GM21619 (cell line): ENCODE data around the gene TSPAN18.
A peak's percentile ranks its signal among the peaks of the same experiment; 100 is the strongest.

ENCODE experiments used
- ATAC-seq: cut with Tn5 transposase; IDR thresholded peaks from one replicate; pipeline ENCODE4 v1.9.1; 2021; ENCODE audit not compliant: unreplicated experiment

The TSPAN18 gene

GRCh38 chr11:44709966-44710365 is 16.8 kb upstream of the TSPAN18 start:
- ATAC-seq: no peak

- ATAC-seq: no peak
Observed at GRCh38 chr11:44711113-44711786, 15.5 kb upstream of the TSPAN18 start.

GRCh38 chr11:44711787-44712608 is 14.8 kb upstream of the TSPAN18 start:
- ATAC-seq: no peak

DNA sequence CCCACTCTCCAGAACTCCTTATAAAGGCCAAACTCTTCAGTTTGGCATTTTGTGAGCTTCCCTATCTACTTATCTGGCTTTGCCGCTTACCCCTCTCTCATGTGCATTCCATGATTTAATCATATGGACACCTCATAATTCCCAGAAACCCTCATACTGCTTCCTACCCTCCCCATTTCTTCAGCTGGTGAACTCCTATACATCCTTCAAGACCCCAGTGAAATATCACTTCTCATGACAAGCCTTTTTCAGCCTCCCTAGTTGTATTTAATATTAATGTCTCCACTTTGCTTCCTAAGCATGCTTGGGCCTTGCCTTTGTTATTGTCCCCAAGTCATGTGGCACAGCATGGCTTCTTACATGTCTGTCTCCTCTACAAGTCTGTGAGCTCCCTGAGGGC is 13.7 kb upstream of the TSPAN18 start:
- ATAC-seq: no peak

DNA sequence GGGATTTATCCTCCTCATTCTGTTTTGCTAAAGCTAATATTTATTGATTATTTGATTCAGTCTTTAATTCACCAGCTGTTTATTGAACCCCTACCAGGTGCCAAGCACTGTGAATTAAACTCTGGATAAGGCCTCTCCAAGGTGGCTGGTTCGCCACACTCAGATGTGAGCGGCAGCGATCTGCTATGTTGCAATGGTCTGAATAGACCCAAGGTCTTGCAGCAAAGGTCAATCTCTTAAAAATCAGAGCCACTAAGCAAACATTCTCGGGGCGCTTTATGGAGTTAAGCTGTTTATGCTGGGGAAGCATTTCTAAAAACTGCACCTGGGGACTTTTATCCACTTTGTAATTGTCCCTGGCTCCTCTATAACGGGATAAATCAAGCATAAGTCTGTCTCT is 10.5 kb upstream of the TSPAN18 start:
- ATAC-seq: no peak

GRCh38 chr11:44718057-44718456 is 8.7 kb upstream of the TSPAN18 start:
- ATAC-seq: no peak

DNA sequence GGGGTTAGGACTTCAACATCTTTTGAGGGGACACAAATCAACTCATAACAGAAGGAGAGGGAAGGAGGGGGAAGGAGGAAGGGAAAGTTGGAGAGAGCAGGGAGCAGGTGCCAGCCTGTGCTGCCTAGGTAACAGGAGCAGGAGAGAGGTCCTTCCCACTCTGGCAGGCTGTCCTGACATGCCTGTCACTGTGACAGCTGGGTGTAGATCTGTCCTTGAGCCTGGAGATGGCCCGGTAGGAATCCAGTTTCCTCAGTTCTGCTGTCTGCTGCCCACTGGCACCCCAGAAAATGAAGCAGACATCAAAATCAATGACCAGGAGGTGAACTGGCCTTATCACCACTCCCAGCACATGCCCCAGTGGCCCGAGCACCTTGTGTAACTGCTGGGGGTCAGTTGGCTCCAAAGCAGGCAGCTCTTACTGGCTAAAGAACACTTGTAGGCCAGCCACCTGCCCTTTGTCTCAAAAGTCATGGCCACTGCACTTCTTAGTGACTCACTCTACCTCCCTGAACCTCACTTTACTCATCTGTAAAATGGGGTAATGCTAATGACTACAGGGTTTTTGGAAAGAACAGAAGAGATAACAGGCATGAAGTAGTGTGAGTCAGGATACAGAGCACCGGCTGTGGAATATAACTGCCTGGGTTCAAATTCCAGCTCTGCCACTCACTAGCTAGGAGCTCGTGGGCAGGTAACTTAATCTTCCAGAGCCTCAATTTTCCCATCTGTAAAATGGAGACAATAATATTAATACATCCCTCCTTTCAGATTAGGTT is 8.0 kb upstream of the TSPAN18 start:
- no peak for ATAC-seq

DNA sequence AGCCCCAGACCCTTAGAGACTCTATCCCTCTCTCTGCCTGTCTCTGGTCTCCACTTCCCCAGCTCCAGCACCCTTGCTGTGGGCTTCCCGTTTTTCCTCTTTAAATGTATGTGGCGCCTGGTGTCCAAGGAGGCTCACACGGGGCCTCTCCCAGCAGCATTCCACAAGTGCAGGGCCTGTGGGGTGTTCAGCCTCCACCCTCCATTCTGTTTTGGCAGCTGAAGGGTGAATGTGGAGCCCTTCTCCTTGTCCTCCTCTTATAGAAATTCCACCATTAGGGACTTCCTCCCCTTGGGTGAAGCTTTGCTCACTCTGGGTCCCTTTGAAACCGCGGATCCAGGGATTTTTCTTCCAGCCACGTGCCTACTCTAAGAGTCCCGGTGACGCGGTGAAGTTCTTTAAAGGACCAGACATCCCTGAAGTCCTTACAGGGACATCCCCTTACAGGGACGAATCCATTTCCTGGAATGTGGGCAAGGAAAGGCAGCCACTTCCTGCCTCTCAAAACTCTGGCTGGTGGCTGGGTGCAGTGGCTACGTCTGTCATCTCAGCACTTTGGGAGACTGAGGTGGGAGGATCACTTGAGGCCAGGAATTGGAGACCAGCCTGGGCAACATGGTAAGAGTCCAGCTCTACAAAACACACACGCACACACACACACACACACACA is 1.6 kb upstream of the TSPAN18 start:
- ATAC-seq: no peak

GRCh38 chr11:44725757-44726282 is 942 bp upstream of the TSPAN18 start:
- peak; percentile 5 for ATAC-seq

GRCh38 chr11:44727114-44727372 is 281 bp downstream of the TSPAN18 start:
- ATAC-seq: no peak

DNA sequence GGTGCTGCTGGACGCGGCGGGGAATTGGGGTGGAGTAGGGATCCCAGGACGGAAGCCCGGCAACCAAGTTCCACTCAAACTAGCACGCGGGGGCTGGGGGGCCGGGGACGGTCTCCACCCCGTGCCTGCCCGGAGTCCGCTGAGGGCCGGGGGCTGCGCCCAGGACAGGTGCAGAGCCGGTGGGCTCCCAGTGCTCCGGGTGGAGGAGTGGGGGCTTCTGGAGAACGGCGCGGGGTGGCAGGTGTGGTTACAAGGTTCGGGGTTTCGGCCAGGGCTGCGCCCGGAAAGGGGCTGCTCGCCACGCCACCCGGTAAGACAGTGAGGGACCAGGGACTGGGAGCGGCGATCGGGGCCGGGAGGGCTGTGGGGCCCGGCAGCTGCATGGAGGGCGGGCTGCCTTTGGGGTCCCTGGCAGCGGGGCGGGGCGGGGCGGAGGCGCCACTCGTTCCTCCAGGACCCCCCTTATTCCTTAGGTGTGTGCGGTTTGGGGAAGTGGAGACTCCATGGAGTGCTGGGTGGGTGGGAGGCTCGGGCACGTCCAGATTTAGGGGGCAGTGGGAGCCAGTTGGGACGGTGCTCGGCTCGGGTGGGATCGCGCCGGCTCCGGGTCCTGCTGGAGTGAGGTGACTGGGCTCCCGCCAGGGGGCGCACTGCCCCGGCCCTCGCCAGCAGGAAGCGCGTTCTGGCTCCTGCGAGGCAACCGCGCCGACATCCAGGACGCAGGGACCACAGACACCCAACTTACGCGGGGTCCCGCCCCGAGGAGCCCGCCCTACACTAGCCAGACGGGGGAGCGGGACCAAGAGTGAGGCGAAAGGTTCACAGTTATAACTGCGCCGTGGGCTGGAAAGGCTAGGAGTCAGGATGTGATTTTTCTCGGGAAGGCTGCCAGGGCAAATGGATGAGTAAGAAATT is 868 bp downstream of the TSPAN18 start:
- ATAC-seq: no peak

DNA sequence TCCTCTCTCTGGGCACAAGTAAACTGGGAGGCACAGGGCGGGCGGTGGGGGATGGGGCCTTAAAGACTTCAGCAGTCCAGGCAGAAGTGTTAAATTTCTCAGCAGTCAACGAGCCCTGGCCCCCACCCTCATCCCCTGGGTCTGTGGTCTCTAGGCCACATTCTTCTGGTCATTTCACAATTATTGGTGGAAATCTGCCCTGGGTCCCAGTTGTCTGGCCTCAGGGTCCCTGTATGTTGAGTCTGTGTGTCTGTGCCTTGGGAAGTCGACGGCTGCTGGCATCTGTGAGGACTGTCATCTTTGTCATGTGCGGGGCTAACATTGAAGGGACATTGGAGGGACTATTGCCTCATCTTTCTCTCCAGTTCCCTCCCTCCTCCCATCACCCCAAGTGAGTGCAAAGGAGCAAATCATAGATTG is 1.7 kb downstream of the TSPAN18 start:
- no peak for ATAC-seq

GRCh38 chr11:44729063-44729462 is 2.3 kb downstream of the TSPAN18 start:
- no peak for ATAC-seq

DNA sequence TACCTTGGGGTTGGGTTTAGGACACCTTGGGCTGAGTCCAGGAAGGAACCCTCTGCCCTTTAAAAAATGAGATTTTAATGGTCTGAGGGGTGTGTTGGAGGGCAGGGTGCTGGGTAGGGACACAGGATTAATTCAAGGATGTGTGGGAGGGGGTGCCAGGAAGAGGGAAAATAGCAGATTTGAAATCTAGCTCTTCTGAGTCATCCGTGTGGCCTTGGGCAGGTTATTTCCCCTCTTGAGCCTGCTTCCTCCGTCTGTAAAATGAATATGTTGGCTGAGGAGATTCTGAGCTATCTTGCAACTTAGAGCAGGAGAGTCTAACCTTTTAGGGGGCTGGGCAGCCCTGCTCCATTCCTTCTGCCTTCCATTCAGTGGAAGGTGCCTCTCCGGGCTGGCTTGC is 3.0 kb downstream of the TSPAN18 start:
- no peak for ATAC-seq

- no peak for ATAC-seq
Observed at GRCh38 chr11:44730775-44731174, 4.0 kb downstream of the TSPAN18 start.

- ATAC-seq: no peak
Observed at GRCh38 chr11:44731685-44732430, 5.1 kb downstream of the TSPAN18 start.

- no peak for ATAC-seq
Observed at GRCh38 chr11:44732564-44732963, 5.8 kb downstream of the TSPAN18 start.

GRCh38 chr11:44733877-44734276 is 7.1 kb downstream of the TSPAN18 start:
- ATAC-seq: no peak

GRCh38 chr11:44734843-44735381 is 8.2 kb downstream of the TSPAN18 start:
- no peak for ATAC-seq
